Measurements from ENCODE around the gene DPP3. TPM values are rescaled to one million over a fixed set of nuclear protein-coding genes. Genes with fewer than 3 reads are reported as not detected.

DPP3 gene
- total RNA-seq, 5 donors from 2014 or later (not counting 1 experiment from before 2014, with no cell fraction given), result 20.7 to 34.6 (median 29.5) TPM

DNA sequence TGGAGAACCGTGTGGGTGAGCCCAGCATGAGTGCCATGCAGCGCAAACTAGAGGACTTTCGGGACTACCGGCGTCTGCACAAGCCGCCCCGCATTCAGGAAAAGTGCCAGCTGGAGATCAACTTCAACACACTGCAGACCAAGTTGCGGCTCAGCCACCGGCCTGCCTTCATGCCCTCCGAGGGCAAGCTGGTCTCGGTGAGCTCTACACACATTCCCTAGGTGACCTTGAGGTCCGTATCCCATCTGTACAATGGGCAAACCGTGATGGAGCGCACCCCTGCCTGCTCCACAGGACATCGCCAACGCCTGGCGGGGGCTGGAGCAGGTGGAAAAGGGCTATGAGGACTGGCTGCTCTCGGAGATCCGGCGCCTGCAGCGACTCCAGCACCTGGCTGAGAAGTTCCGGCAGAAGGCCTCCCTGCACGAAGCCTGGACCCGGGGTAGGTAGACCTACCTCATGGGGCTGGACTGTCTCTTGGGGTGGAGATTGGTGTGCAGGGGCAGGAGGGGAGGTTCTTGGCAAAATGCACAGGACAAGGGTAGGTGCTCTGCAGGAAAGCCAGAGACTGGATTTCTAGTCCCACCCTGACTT, 77.6 kb downstream of the DPP3 start:
- Histone ChIP-seq H3K27ac (ENCODE audit: low read length) (no peak overlapping the region), H3K4me3 (ENCODE audit: control insufficient read depth in 1 of 2, extremely low read depth in 1 of 2, low read length in 1 of 2) (no peak overlapping the region), H3K4me1 (ENCODE audit: control insufficient read depth in 1 of 2, extremely low read depth in 1 of 2, insufficient read depth in 2 of 2, low read length in 2 of 2) (peaks cover 0 to 6% of the 10 kb centered on the region in 2 experiments), H3K9me3 (no peaks in the 10 kb centered on the region), H3K27me3 (replicated peaks in 1 of 2; ENCODE audit: control insufficient read depth in 2 of 2, extremely low read depth in 1 of 2, insufficient read depth in 2 of 2, low read length in 1 of 2) (peaks cover 0 to 45% of the 10 kb centered on the region in 2 experiments), H3K36me3 (ENCODE audit: control insufficient read depth in 2 of 2, extremely low read depth in 1 of 2, insufficient read depth in 1 of 2, low read length in 1 of 2) (no peaks in the 10 kb centered on the region)
- CTCF ChIA-PET, result no interaction called here
- DNase-seq (no peak), ATAC-seq (replicated peaks in 1 of 4) (no peak)
- POLR2A ChIA-PET, result no interaction called here
- Mint-ChIP-seq H3K27me3 (peaks cover 0 to 13% of the 10 kb centered on the region in 2 donors), H3K4me1 (peaks cover 4 to 8% (median 6%) of the 10 kb centered on the region in 3 donors), H3K4me3 (no peak overlapping the region), H3K9me3 (no peaks in the 10 kb centered on the region), H3K27ac (no peak overlapping the region), H3K36me3 (no peaks in the 10 kb centered on the region)
- 95% methylated on average over 18 of the region's 24 CpGs for WGBS (ENCODE audit: insufficient coverage)

Other genes with a start within 250 kb of the DPP3 start
- 10 to 100 TPM; 36.9 to 52.9 (median 43.9) TPM for gene KLC2, start 222.7 kb upstream of the DPP3 start, total RNA-seq
- 10 to 100 TPM; 60.7 to 98.8 (median 95.2) TPM for gene RAB1B, start 211.8 kb upstream of the DPP3 start, total RNA-seq
- gene CNIH2, start 202.3 kb upstream of the DPP3 start, total RNA-seq, result 1 to 10 TPM; 1.9 to 9.9 (median 2.7) TPM
- 10 to 100 TPM; 24.5 to 63.3 (median 56.9) TPM for gene YIF1A, start 191.3 kb upstream of the DPP3 start, total RNA-seq
- under 1 TPM in 4 of 5 donors, not detected in 1; 0.19 to 0.33 (median 0.23) TPM for gene TMEM151A, start 188.5 kb upstream of the DPP3 start, total RNA-seq
- gene CD248, start 163.4 kb upstream of the DPP3 start, total RNA-seq, result 10 to 100 TPM in 2 of 5 donors, 1 to 10 TPM in 3; 2.5 to 14.7 (median 8.7) TPM
- gene RIN1, start 144.0 kb upstream of the DPP3 start, total RNA-seq, result 10 to 100 TPM in 2 of 5 donors, 1 to 10 TPM in 3; 5.0 to 11.7 (median 8.3) TPM
- 10 to 100 TPM; 42.9 to 58.8 (median 54.8) TPM for gene BRMS1, start 135.3 kb upstream of the DPP3 start, total RNA-seq
- gene B4GAT1, start 132.8 kb upstream of the DPP3 start, total RNA-seq, result 1 to 10 TPM; 4.0 to 9.2 (median 7.9) TPM
- 10 to 100 TPM in 3 of 5 donors, 1 to 10 TPM in 2; 8.5 to 14.7 (median 14.4) TPM for gene SLC29A2, start 108.7 kb upstream of the DPP3 start, total RNA-seq
- not detected for gene NPAS4, start 59.4 kb upstream of the DPP3 start, total RNA-seq
- gene MRPL11, start 41.6 kb upstream of the DPP3 start, total RNA-seq, result 10 to 100 TPM; 23.5 to 29.4 (median 27.2) TPM
- 10 to 100 TPM; 12.9 to 22.0 (median 13.8) TPM for gene PELI3, start 13.5 kb upstream of the DPP3 start, total RNA-seq
- gene BBS1, start 30.2 kb downstream of the DPP3 start, total RNA-seq, result 10 to 100 TPM; 17.0 to 41.6 (median 34.9) TPM
- gene ZDHHC24, start 65.6 kb downstream of the DPP3 start, total RNA-seq, result 10 to 100 TPM; 17.2 to 25.7 (median 23.5) TPM
- gene ACTN3, start 66.5 kb downstream of the DPP3 start, total RNA-seq, result under 1 TPM; 0.18 to 0.30 (median 0.23) TPM
- gene CTSF, start 88.2 kb downstream of the DPP3 start, total RNA-seq, result 10 to 100 TPM; 18.2 to 39.3 (median 30.4) TPM
- under 1 TPM; 0.10 to 0.65 (median 0.32) TPM for gene CCDC87, start 112.6 kb downstream of the DPP3 start, total RNA-seq
- gene CCS, start 112.8 kb downstream of the DPP3 start, total RNA-seq, result 10 to 100 TPM; 32.3 to 69.5 (median 58.3) TPM
- gene RBM14, start 136.2 kb downstream of the DPP3 start, total RNA-seq, result 100 to 1,000 TPM; 176 to 382 (median 191) TPM
- gene RBM4, start 158.3 kb downstream of the DPP3 start, total RNA-seq, result 100 to 1,000 TPM; 163 to 233 (median 181) TPM
- 10 to 100 TPM in 4 of 5 donors, 1 to 10 TPM in 1; 9.1 to 26.2 (median 20.2) TPM for gene RBM4B, start 197.5 kb downstream of the DPP3 start, total RNA-seq
- 1 to 10 TPM in 1 of 5 donors, under 1 TPM in 3, not detected in 1; 0.13 to 1.1 (median 0.60) TPM for gene SPTBN2, start 248.8 kb downstream of the DPP3 start, total RNA-seq